ENCODE measurements around the gene EXD3. TPM values are rescaled to one million over a fixed set of nuclear protein-coding genes. Genes with fewer than 3 reads are reported as not detected.

EXD3 gene
- total RNA-seq, 2 experiments from 2014 or later: 20.8 to 27.0 TPM

- Histone ChIP-seq H4K20me1 (ENCODE audit: insufficient read depth, low read length) (no peaks in the 10 kb centered on the region), H3K4me2 (ENCODE audit: low read length) (peak overlapping the region; percentile 65), H3K4me1 (ENCODE audit: insufficient read depth, low read length, poor library complexity, severe bottlenecking) (peaks cover 30% of the 10 kb centered on the region), H3K9me3 (ENCODE audit: low read length) (no peaks in the 10 kb centered on the region), H3K27ac (ENCODE audit: low read depth, low read length, poor library complexity, severe bottlenecking) (no peak overlapping the region), H3K4me3 (ENCODE audit: low read depth, low read length, poor library complexity, severe bottlenecking) (peak overlapping the region; percentile 66), H3K9me2 (ENCODE audit: insufficient read depth, low read length) (no peaks in the 10 kb centered on the region), H3K36me3 (ENCODE audit: insufficient read depth, low read length) (no peaks in the 10 kb centered on the region), H3K79me2 (ENCODE audit: insufficient read depth, low read depth, low read length) (peaks cover 24% of the 10 kb centered on the region; the same call in 1 of the 2 replicates), H2AFZ (ENCODE audit: low read length) (peak overlapping the region; percentile 66; the same call in 1 of the 2 replicates)
- TF ChIP-seq CTCF (conservative IDR thresholded peaks at IDR 0.05; ENCODE audit: low read length) (no peak), EZH2phosphoT487 (IDR thresholded peaks at IDR 0.05; ENCODE audit: borderline replicate concordance, low read depth, low read length) (no peak)
- DNase-seq (ENCODE audit: low spot score): peak; percentile 58
- intact Hi-C loops (cut with micrococcal nuclease; ENCODE audit: unreplicated experiment): loop anchor here (10.0 kb wide), 1 partner anchor 93 kb away; no protein-coding TSS in a partner anchor
- ChIA-PET CTCF (ENCODE audit: unreplicated experiment) (no interaction called here), POLR2A (no interaction called here)
- BruUV-seq (replicated peaks): no TSS peak
Observed at GRCh38 chr9:137417161-137418021, 5.6 kb downstream of the EXD3 start.

DNA sequence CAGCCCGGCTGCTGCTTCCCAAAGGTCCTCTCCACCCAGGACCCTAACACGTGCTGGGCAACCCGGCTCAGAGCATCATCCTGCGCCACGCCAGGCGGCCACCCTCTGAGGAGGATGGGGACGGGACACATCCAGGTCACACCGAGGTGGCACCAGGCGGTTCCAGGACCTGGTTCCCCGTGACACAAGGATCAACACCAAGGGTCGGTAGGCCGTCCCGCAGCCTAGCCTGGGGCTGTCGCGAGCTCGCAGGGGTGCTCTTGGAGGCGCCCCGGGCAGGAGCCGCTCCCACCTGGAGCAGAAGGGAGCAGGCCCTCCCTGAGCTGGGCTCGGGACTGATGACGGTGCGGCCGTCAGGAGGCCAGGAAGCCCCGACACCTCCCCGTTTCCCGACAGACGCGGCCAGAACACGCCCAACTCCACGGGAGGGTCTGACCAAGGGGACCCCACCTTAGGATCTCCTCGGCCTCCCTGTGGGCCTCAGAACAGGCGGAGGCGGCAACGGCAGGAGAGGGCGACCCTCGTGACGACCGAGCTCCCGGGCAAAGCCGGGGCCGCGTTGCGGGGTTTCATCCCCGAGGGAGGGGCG lies 6.3 kb downstream of the EXD3 start:
- Histone ChIP-seq H3K9me2 (ENCODE audit: insufficient read depth, low read length) (no peaks in the 10 kb centered on the region), H3K9me3 (ENCODE audit: low read length) (no peaks in the 10 kb centered on the region), H2AFZ (ENCODE audit: low read length) (peak overlapping the region; percentile 66; the same call in 1 of the 2 replicates), H3K4me1 (ENCODE audit: insufficient read depth, low read length, poor library complexity, severe bottlenecking) (peaks cover 26% of the 10 kb centered on the region), H3K27ac (ENCODE audit: low read depth, low read length, poor library complexity, severe bottlenecking) (no peak overlapping the region), H4K20me1 (ENCODE audit: insufficient read depth, low read length) (no peaks in the 10 kb centered on the region), H3K79me2 (ENCODE audit: insufficient read depth, low read depth, low read length) (peaks cover 17% of the 10 kb centered on the region; the same call in 1 of the 2 replicates), H3K36me3 (ENCODE audit: insufficient read depth, low read length) (no peaks in the 10 kb centered on the region), H3K4me3 (ENCODE audit: low read depth, low read length, poor library complexity, severe bottlenecking) (no peak overlapping the region), H3K4me2 (ENCODE audit: low read length) (peak overlapping the region; percentile 65; the same call in 1 of the 2 replicates)
- CTCF ChIA-PET (ENCODE audit: unreplicated experiment): no interaction called here
- no peak for DNase-seq (ENCODE audit: low spot score)
- BruUV-seq (replicated peaks): no TSS peak
- POLR2A ChIA-PET: no interaction called here
- intact Hi-C loops (cut with micrococcal nuclease; ENCODE audit: unreplicated experiment): loop anchor here (10.0 kb wide), 1 partner anchor 92 kb away; no protein-coding TSS in a partner anchor
- no peak for TF ChIP-seq EZH2phosphoT487 (IDR thresholded peaks at IDR 0.05; ENCODE audit: borderline replicate concordance, low read depth, low read length)
- no peak for TF ChIP-seq CTCF (conservative IDR thresholded peaks at IDR 0.05; ENCODE audit: low read length)
